Calu3 (cell line): ENCODE data around the gene ABHD12. TPM values are rescaled to one million over a fixed set of nuclear protein-coding genes. Genes with fewer than 3 reads are reported as not detected.

Experiments
- BruUV-seq: library from RNA; stranded (reverse); fragments of 400-500 nt; replicated peaks from 2 replicates; lab custom pipeline; 2021; lab: Mats Ljungman, UMichigan
- CTCF ChIA-PET: fragments of 300-600 bp; sonication (Branson Sonifier 250); formaldehyde crosslinking; loops from one replicate; lab custom pipeline; 2022; ENCODE audit warnings: antibody characterized with exemption; lab: Charles Lee
- DNase-seq: peaks from one replicate; pipeline ENCODE4 v3.0.0; 2022
- H3K27ac Mint-ChIP-seq: one replicate; pipeline ENCODE4 v1.8.0; 2022; ENCODE audit warnings: mixed read lengths; ENCODE audit not compliant: unreplicated experiment
- H3K27me3 Mint-ChIP-seq: one replicate; pipeline ENCODE4 v1.8.0; 2022; ENCODE audit warnings: mixed read lengths; ENCODE audit not compliant: unreplicated experiment
- H3K36me3 Mint-ChIP-seq: one replicate; pipeline ENCODE4 v1.8.0; 2022; ENCODE audit warnings: mild to moderate bottlenecking, moderate library complexity, mixed read lengths; ENCODE audit not compliant: insufficient read depth, unreplicated experiment
- H3K4me1 Mint-ChIP-seq: one replicate; pipeline ENCODE4 v1.8.0; 2022; ENCODE audit warnings: mild to moderate bottlenecking, low read depth, mixed read lengths; ENCODE audit not compliant: unreplicated experiment
- H3K4me3 Mint-ChIP-seq: one replicate; pipeline ENCODE4 v1.8.0; 2022; ENCODE audit warnings: mild to moderate bottlenecking, low read depth, moderate library complexity, mixed read lengths; ENCODE audit not compliant: unreplicated experiment
- H3K9me3 Mint-ChIP-seq: one replicate; pipeline ENCODE4 v1.8.0; 2022; ENCODE audit warnings: low read depth, mixed read lengths; ENCODE audit not compliant: unreplicated experiment
- intact Hi-C: fragments of 100-400 bp; cut with micrococcal nuclease; formaldehyde crosslinking; loops from one replicate; pipeline ENCODE4 v1.10.0; 2022; ENCODE audit not compliant: unreplicated experiment
- total RNA-seq: library from RNA; stranded (reverse); gene quantifications from 2 replicates; pipeline ENCODE4 v1.2.3, GENCODE V29; 2022
- TF ChIP-seq, protein P1 (sequence below): fragments of 200-600 bp; IDR thresholded peaks from one replicate; pipeline ENCODE4 v1.8.0; 2022; ENCODE audit warnings: antibody characterized with exemption; ENCODE audit not compliant: unreplicated experiment

ABHD12 gene
- total RNA-seq, 1 experiment from 2014 or later, result 21.3 TPM

DNA sequence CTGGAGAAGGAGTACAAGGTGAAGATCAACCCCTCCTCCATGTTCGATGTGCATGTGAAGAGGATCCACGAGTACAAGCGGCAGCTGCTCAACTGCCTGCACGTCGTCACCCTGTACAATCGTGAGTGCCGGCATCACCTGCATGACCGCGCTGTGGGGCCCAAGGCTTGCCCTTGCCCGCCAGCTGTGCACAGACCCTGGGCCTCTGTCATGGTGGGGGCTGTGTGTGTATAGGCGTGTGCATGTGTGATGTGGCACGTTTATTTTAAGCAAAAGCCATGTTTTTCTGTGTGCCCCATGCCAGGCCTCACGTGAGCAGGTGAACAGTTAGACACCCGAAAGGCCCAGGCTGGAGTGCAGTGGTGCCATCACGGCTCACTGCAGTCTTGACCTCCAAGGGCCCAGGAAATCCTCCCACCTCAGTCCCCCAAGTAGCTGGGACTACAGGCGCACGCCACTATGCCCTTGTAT, 106.5 kb downstream of the ABHD12 start:
- CTCF ChIA-PET, result interaction anchor here (0.6 kb wide), 1 partner anchor 28 kb away, joined by 3 read pairs; no protein-coding TSS in a partner anchor
- Mint-ChIP-seq H3K36me3 (peaks cover 49% of the 10 kb centered on the region), H3K4me3 (no peak overlapping the region), H3K27me3 (no peaks in the 10 kb centered on the region), H3K4me1 (peaks cover 7% of the 10 kb centered on the region), H3K9me3 (no peaks in the 10 kb centered on the region), H3K27ac (no peak overlapping the region)
- TF ChIP-seq, protein P1, sequence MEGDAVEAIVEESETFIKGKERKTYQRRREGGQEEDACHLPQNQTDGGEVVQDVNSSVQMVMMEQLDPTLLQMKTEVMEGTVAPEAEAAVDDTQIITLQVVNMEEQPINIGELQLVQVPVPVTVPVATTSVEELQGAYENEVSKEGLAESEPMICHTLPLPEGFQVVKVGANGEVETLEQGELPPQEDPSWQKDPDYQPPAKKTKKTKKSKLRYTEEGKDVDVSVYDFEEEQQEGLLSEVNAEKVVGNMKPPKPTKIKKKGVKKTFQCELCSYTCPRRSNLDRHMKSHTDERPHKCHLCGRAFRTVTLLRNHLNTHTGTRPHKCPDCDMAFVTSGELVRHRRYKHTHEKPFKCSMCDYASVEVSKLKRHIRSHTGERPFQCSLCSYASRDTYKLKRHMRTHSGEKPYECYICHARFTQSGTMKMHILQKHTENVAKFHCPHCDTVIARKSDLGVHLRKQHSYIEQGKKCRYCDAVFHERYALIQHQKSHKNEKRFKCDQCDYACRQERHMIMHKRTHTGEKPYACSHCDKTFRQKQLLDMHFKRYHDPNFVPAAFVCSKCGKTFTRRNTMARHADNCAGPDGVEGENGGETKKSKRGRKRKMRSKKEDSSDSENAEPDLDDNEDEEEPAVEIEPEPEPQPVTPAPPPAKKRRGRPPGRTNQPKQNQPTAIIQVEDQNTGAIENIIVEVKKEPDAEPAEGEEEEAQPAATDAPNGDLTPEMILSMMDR, result no peak
- DNase-seq, result no peak
- BruUV-seq, result no TSS peak
- intact Hi-C loops, result no loop called here

DNA sequence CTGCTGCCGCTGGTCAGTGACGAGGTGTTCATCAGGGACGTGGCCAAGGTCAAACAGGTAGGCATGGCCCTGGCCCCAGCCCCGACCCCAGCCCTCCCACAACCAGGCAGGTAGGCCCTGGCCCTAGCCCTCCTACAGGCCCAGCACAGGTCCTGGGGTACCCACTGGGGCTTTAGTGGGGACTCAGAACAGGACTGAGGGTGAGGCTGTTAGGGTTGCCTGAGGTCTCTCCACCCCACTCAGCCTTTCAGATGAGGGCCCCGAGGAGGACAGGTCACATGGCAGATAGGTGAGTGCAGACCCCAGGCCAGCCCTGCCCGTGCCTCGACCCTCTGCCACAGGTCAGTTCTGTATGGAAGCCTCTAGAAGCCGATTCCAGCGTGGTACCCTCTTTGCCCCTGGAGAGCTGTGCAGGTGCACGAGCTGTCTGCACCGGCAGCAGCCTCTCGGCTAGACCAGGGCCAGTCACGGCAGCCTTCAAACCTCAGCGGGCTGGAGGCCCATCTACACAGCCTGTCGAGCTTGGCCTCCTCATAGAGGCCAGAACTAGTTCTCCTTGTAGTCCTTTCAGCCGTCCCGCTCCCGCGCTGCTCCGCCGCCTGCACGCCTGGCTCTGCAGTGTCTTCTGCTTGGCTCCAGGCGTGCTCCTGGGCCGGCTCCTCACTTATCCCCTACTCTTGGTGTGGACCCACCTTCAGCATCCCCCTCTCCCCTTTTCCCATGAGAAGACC, 107.2 kb downstream of the ABHD12 start:
- H3K27me3 Mint-ChIP-seq, result no peaks in the 10 kb centered on the region
- H3K36me3 Mint-ChIP-seq, result peaks cover 44% of the 10 kb centered on the region
- H3K9me3 Mint-ChIP-seq, result no peaks in the 10 kb centered on the region
- CTCF ChIA-PET, result interaction anchor here (0.6 kb wide), 1 partner anchor 27 kb away, joined by 3 read pairs; no protein-coding TSS in a partner anchor
- intact Hi-C loops, result no loop called here
- TF ChIP-seq, protein P1, result no peak
- H3K27ac Mint-ChIP-seq, result no peak overlapping the region
- no TSS peak for BruUV-seq
- DNase-seq, result no peak
- peaks cover 7% of the 10 kb centered on the region for H3K4me1 Mint-ChIP-seq
- H3K4me3 Mint-ChIP-seq, result no peak overlapping the region

DNA sequence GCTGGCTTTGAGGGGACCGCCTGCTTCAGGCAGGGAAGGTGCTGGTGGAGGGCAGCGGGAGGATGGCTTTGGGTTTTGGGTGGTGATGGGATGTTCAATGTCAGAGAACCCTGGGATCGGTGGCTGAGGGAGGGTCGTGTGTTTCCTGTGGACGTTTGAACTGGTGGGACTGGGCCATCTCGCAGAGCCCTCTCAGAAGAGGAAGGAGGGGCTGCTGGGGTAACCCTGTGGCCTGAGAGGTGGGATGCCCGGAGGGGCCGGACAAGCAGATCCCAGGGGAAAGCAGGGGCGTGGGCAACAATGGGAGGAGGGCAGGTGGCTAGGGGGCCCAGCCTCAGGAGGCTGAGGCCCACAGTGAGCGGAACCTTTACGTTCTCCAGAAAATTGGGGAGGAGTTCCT, 107.8 kb downstream of the ABHD12 start:
- TF ChIP-seq, protein P1, result no peak
- Mint-ChIP-seq H3K4me1 (peaks cover 7% of the 10 kb centered on the region), H3K4me3 (no peak overlapping the region), H3K9me3 (no peaks in the 10 kb centered on the region), H3K36me3 (peaks cover 44% of the 10 kb centered on the region), H3K27me3 (no peaks in the 10 kb centered on the region), H3K27ac (no peak overlapping the region)
- CTCF ChIA-PET, result no interaction called here
- intact Hi-C loops, result no loop called here
- DNase-seq, result no peak
- no TSS peak for BruUV-seq

DNA sequence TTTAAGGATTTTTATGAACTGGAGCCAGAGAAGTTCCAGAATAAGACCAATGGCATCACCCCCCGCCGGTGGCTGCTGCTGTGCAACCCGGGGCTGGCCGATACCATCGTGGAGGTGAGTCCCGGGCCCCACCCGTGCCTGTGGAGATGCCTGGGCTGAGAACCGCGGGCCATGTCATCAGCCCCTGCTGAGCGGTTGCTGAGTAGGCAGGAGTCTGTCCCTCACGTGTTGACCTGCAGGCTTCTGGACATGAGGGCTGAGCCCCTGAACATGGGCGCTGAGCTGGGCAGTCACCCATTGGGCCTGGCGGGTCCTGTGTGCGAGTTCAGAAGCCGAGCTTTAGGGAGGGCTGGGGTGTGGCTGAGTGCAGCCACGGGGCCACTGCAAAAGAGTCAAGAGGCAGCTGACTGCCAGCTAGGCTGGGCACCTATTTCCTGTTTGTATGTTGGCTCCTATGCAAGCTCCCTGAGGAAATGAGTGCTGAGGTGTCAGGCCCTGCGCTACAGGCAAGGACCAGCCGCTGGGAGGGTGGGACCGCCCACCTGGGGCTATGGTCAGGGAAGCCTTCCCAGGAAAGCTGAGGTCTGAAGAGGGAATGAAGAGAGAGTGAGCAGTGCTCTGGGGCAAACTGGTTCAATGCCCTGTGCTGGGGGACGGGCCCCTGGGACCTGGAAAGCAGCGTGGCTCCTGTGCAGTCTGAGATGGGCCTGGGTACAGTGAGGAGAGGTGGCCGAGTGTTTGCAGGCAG, 108.4 kb downstream of the ABHD12 start:
- CTCF ChIA-PET, result no interaction called here
- Mint-ChIP-seq H3K36me3 (peaks cover 42% of the 10 kb centered on the region), H3K4me1 (peaks cover 7% of the 10 kb centered on the region), H3K4me3 (no peak overlapping the region), H3K27ac (no peak overlapping the region), H3K9me3 (no peaks in the 10 kb centered on the region), H3K27me3 (no peaks in the 10 kb centered on the region)
- no peak for DNase-seq
- BruUV-seq, result no TSS peak
- intact Hi-C loops, result no loop called here
- TF ChIP-seq, protein P1, result no peak
